SK-N-SH treated with all-trans-retinoic acid at 6 μM for 48 hours (cell line): ENCODE measurements around the gene HSF2BP.

Experiments used
- ATAC-seq: fragments of 200-7000 bp; cut with Tn5 transposase; 3 replicates; pipeline ENCODE4 v1.9.1; 2020; ENCODE audit warnings: mild to moderate bottlenecking, moderate library complexity
- ARNTL ChIP-seq: fragments of 450-650 bp; formaldehyde crosslinking; IDR thresholded peaks from 2 replicates; pipeline ENCODE4 v1.5.0; 2020; ENCODE audit warnings: low read depth, mild to moderate bottlenecking, moderate library complexity, borderline replicate concordance
- BACH2 ChIP-seq: fragments of 250-450 bp; sonication (Bioruptor Pico); IDR thresholded peaks from 2 replicates; pipeline ENCODE4 v1.9.0; 2021; ENCODE audit warnings: mild to moderate bottlenecking, borderline replicate concordance
- CREB5 ChIP-seq: fragments of 250-450 bp; sonication (Bioruptor Pico); IDR thresholded peaks from 2 replicates; pipeline ENCODE4 v1.5.1; 2020; ENCODE audit warnings: low read depth, mild to moderate bottlenecking, moderate library complexity
- CSDC2 ChIP-seq: fragments of 250-450 bp; sonication (Bioruptor Pico); IDR thresholded peaks from 2 replicates; pipeline ENCODE4 v1.5.0; 2020; ENCODE audit warnings: mild to moderate bottlenecking, moderate library complexity
- ESRRG ChIP-seq: fragments of 250-450 bp; sonication (Bioruptor Pico); IDR thresholded peaks from 2 replicates; pipeline ENCODE4 v1.6.1; 2021; ENCODE audit warnings: mild to moderate bottlenecking
- ISL1 ChIP-seq: fragments of 250-450 bp; sonication (Bioruptor Pico); IDR thresholded peaks from 2 replicates; pipeline ENCODE4 v2.1.2; 2022; ENCODE audit warnings: mild to moderate bottlenecking, moderate library complexity
- OSR1 ChIP-seq: fragments of 250-450 bp; sonication (Bioruptor Pico); IDR thresholded peaks from 2 replicates; pipeline ENCODE4 v1.8.0; 2022; ENCODE audit warnings: moderate library complexity, mild to moderate bottlenecking, inconsistent platforms
- PATZ1 ChIP-seq: fragments of 250-450 bp; sonication (Bioruptor Pico); IDR thresholded peaks from 2 replicates; pipeline ENCODE4 v1.8.0; 2020; ENCODE audit warnings: mild to moderate bottlenecking, moderate library complexity, borderline replicate concordance
- POU6F1 ChIP-seq: fragments of 250-450 bp; sonication (Bioruptor Pico); IDR thresholded peaks from 2 replicates; pipeline ENCODE4 v1.8.0; 2021; ENCODE audit warnings: low read depth, mild to moderate bottlenecking, moderate library complexity, borderline replicate concordance
- PPARA ChIP-seq: fragments of 250-450 bp; sonication (Bioruptor Pico); IDR thresholded peaks from 2 replicates; pipeline ENCODE4 v1.5.0; 2020; ENCODE audit warnings: mild to moderate bottlenecking, borderline replicate concordance
- RARB ChIP-seq: fragments of 250-450 bp; sonication (Bioruptor Pico); IDR thresholded peaks from 2 replicates; pipeline ENCODE4 v1.8.0; 2021; ENCODE audit warnings: mild to moderate bottlenecking, moderate library complexity
- SNAI2 ChIP-seq: fragments of 250-450 bp; sonication (Bioruptor Pico); IDR thresholded peaks from 2 replicates; pipeline ENCODE4 v1.5.0; 2020; ENCODE audit warnings: mild to moderate bottlenecking, moderate library complexity
- TCF4 ChIP-seq: fragments of 250-450 bp; sonication (Bioruptor Pico); IDR thresholded peaks from 2 replicates; pipeline ENCODE4 v1.8.0; 2021; ENCODE audit warnings: mild to moderate bottlenecking, moderate library complexity, borderline replicate concordance
- TSHZ2 ChIP-seq: fragments of 250-450 bp; sonication (Bioruptor Pico); IDR thresholded peaks from 2 replicates; pipeline ENCODE4 v1.5.0; 2020; ENCODE audit warnings: mild to moderate bottlenecking, moderate library complexity
- ZC3H10 ChIP-seq: fragments of 250-450 bp; sonication (Bioruptor Pico); IDR thresholded peaks from 2 replicates; pipeline ENCODE4 v1.5.1; 2021; ENCODE audit warnings: mild to moderate bottlenecking, moderate library complexity
- ZFP30 ChIP-seq: fragments of 450-650 bp; formaldehyde crosslinking; IDR thresholded peaks from 2 replicates; pipeline ENCODE4 v1.5.0; 2022; ENCODE audit warnings: mild to moderate bottlenecking, moderate library complexity
- ZNF565 ChIP-seq: fragments of 450-650 bp; formaldehyde crosslinking; conservative IDR thresholded peaks from 2 replicates; pipeline ENCODE4 v1.5.0; 2020; ENCODE audit warnings: low read depth, mild to moderate bottlenecking, moderate library complexity
- ZNF70 ChIP-seq: fragments of 450-650 bp; formaldehyde crosslinking; IDR thresholded peaks from 2 replicates; pipeline ENCODE4 v1.5.0; 2020; ENCODE audit warnings: mild to moderate bottlenecking, moderate library complexity

HSF2BP gene

GRCh38 chr21:43575473-43575844, 83.8 kb downstream of the HSF2BP start (continued):
- no peak for TF ChIP-seq PPARA

GRCh38 chr21:43574741-43575472, 84.4 kb downstream of the HSF2BP start:
- no peak for TF ChIP-seq ESRRG (CRISPR knock-in tag)
- TF ChIP-seq TCF4 (CRISPR knock-in tag): no peak
- TF ChIP-seq TSHZ2 (CRISPR knock-in tag): no peak
- TF ChIP-seq POU6F1 (CRISPR knock-in tag): no peak
- TF ChIP-seq ZNF70: no peak
- TF ChIP-seq, all 23 proteins: peak for 0
- ATAC-seq: no peak

GRCh38 chr21:43573921-43574320, 85.4 kb downstream of the HSF2BP start:
- TF ChIP-seq POU6F1 (CRISPR knock-in tag) (no peak), CSDC2 (CRISPR knock-in tag) (no peak)
- ATAC-seq: no peak

- TF ChIP-seq OSR1 (CRISPR knock-in tag) (no peak), BACH2 (CRISPR knock-in tag) (no peak), TCF4 (CRISPR knock-in tag) (no peak), ZFP30 (CRISPR knock-in tag) (no peak), ARNTL (CRISPR knock-in tag) (no peak), SNAI2 (CRISPR knock-in tag) (no peak), ZNF565 (CRISPR knock-in tag) (no peak), CREB5 (CRISPR knock-in tag) (no peak), ZC3H10 (CRISPR knock-in tag) (no peak), PPARA (no peak), TSHZ2 (CRISPR knock-in tag) (no peak), ISL1 (CRISPR knock-in tag) (no peak), RARB (CRISPR knock-in tag) (no peak), PATZ1 (CRISPR knock-in tag) (no peak)
- no peak for ATAC-seq
Observed at GRCh38 chr21:43572446-43572845, 86.8 kb downstream of the HSF2BP start.
